Common myeloid progenitor, CD34-positive (primary cell): ENCODE results near the gene ENTPD8.
A peak's percentile ranks its signal among the peaks of the same experiment; 100 is the strongest.

Experiments used
- CTCF ChIA-PET: fragments of 350-600 bp; sonication (Branson Sonifier 250); formaldehyde crosslinking; loops from one replicate; lab custom pipeline; 2021; ENCODE audit warnings: antibody characterized with exemption; lab: Charles Lee
- POLR2A ChIA-PET: fragments of 350-600 bp; sonication (Branson Sonifier 250); formaldehyde crosslinking; loops from one replicate; lab custom pipeline; 2021; ENCODE audit warnings: antibody characterized with exemption; lab: Charles Lee
- DNase-seq, 3 donors: peaks; one replicate each; pipeline versions ENCODE4 v3.0.0 to v3.0.0-alpha.2; 2013
- H3K27ac ChIP-seq, 2 experiments: 1 replicate in 1 of 2; 2 replicates in 1 of 2; pipeline ENCODE4 v1.7.0; 2013; ENCODE audit warnings: inconsistent platforms in 2 of 2, low read length in 2 of 2, mild to moderate bottlenecking in 2 of 2, low read depth in 1 of 2, moderate library complexity in 1 of 2; ENCODE audit not compliant: severe bottlenecking in 2 of 2, insufficient read depth in 1 of 2, poor library complexity in 1 of 2
- H3K27me3 ChIP-seq, 5 experiments: replicated peaks in 2 of 5; 1 replicate in 3 of 5; 2 replicates in 2 of 5; pipeline versions ENCODE4 v1.6.1 to v1.7.0; 2013; ENCODE audit warnings: low read length in 4 of 5, mild to moderate bottlenecking in 2 of 5, moderate library complexity in 2 of 5, inconsistent platforms in 1 of 5; ENCODE audit not compliant: insufficient read depth in 5 of 5, control insufficient read depth in 4 of 5
- H3K36me3 ChIP-seq, 4 experiments: 1 replicate in 2 of 4; 2 replicates in 2 of 4; pipeline versions ENCODE4 v1.6.1 to v1.7.0; 2013; ENCODE audit warnings: low read length in 3 of 4, control low read depth in 1 of 4, mild to moderate bottlenecking in 1 of 4; ENCODE audit not compliant: control insufficient read depth in 4 of 4, insufficient read depth in 4 of 4
- H3K4me1 ChIP-seq, 4 experiments: 1 replicate in 3 of 4; 2 replicates in 1 of 4; pipeline versions ENCODE4 v1.6.1 to v1.7.1; 2013; ENCODE audit warnings: low read length in 3 of 4, mild to moderate bottlenecking in 3 of 4, control low read depth in 1 of 4, inconsistent platforms in 1 of 4, moderate library complexity in 1 of 4; ENCODE audit not compliant: control insufficient read depth in 4 of 4, insufficient read depth in 4 of 4; ENCODE audit errors: control extremely low read depth in 1 of 4
- H3K4me3 ChIP-seq, 7 experiments: 1 replicate in 4 of 7; 2 replicates in 3 of 7; pipeline versions ENCODE4 v1.5.1 to v1.7.0; 2013; ENCODE audit warnings: mild to moderate bottlenecking in 7 of 7, low read length in 6 of 7, moderate library complexity in 6 of 7, inconsistent platforms in 2 of 7, low read depth in 2 of 7, control low read depth in 1 of 7; ENCODE audit not compliant: insufficient read depth in 4 of 7, control insufficient read depth in 1 of 7; ENCODE audit errors: extremely low read depth in 1 of 7
- H3K9me3 ChIP-seq, 5 experiments: 1 replicate in 4 of 5; 2 replicates in 1 of 5; pipeline versions ENCODE4 v1.6.1 to v1.7.1; 2013; ENCODE audit warnings: low read length in 4 of 5, mild to moderate bottlenecking in 2 of 5, inconsistent platforms in 1 of 5, low read depth in 1 of 5, moderate library complexity in 1 of 5; ENCODE audit not compliant: control insufficient read depth in 4 of 5, insufficient read depth in 2 of 5; ENCODE audit errors: control extremely low read depth in 1 of 5
- WGBS: methylation state at CpG from one replicate; pipeline ENCODE4 v1.1.5; 2013; ENCODE audit not compliant: insufficient coverage; 5-methylcytosine and 5-hydroxymethylcytosine counted together

ENTPD8 gene

DNA sequence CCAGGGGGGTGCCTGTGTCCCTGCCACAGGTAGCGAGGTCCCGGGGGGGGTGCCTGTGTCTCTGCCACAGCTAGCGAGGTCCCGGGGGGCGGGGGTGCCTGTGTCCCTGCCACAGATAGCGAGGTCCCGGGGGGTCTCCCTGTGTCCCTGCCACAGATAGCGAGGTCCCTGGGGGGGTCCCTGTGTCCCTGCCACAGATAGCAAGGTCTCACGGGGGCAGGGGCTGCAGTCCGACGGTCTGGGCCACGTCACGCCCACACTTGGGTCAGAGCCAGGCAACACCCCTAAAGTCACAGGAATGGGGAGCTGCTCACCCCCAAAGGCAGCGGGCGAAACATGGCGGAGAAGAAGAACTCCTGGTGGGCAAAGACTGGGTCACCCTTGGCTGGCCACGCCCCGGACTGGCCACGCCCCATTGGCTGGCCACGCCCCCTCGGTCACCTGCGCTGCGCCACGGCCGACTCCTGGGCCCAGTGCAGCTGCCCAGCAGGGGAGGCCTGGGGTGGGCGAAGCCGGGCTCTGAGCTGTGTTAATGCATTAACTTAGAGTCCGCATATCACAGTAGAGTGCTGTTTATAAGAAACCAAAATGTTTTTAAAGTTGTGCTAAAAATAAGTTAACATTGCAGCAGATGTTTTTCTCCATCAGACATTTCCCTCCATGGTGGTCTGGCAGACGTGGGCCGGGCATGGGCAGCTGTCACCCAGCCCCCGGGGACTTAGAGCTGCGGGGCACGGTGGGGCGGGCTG lies 11.0 kb downstream of the ENTPD8 start:
- Histone ChIP-seq H3K36me3 (peaks cover 0 to 2% (median 0%) of the 10 kb centered on the region in 4 experiments), H3K4me3 (no peak overlapping the region), H3K27me3 (no peaks in the 10 kb centered on the region), H3K27ac (peak overlapping the region in 1 of 2 experiments; percentile 34), H3K9me3 (no peaks in the 10 kb centered on the region), H3K4me1 (peaks cover 0 to 23% (median 13%) of the 10 kb centered on the region in 4 experiments)
- CTCF ChIA-PET, result interaction anchor here (1.2 to 1.9 kb wide), 3 partner anchors 14 to 16 kb away, joined by 3 to 5 read pairs (median 3); no protein-coding TSS in a partner anchor
- 86% methylated on average over 25 of the region's 34 CpGs for WGBS
- POLR2A ChIA-PET, result no interaction called here
- no peak for DNase-seq

DNA sequence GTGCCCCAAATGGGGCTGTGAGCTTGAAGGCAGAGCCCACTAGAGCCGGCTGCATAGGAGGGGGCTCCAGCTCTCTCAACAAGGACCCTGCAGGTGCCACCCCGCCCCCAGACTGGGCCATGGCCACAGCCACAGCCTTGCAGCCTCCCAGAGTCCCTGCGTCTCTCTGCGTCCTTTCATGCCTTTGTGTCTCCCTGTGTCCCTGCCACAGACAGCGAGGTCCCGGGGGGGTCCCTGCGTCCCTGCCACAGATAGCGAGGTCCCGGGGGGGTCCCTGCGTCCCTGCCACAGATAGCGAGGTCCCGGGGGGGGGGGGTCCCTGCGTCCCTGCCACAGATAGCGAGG lies 11.6 kb downstream of the ENTPD8 start:
- CTCF ChIA-PET, result interaction anchor here (1.3 kb wide), 1 partner anchor 13 kb away, joined by 3 read pairs; no protein-coding TSS in a partner anchor
- 97% methylated on average over 11 of the region's 14 CpGs for WGBS
- H3K4me3 ChIP-seq, result no peak overlapping the region

DNA sequence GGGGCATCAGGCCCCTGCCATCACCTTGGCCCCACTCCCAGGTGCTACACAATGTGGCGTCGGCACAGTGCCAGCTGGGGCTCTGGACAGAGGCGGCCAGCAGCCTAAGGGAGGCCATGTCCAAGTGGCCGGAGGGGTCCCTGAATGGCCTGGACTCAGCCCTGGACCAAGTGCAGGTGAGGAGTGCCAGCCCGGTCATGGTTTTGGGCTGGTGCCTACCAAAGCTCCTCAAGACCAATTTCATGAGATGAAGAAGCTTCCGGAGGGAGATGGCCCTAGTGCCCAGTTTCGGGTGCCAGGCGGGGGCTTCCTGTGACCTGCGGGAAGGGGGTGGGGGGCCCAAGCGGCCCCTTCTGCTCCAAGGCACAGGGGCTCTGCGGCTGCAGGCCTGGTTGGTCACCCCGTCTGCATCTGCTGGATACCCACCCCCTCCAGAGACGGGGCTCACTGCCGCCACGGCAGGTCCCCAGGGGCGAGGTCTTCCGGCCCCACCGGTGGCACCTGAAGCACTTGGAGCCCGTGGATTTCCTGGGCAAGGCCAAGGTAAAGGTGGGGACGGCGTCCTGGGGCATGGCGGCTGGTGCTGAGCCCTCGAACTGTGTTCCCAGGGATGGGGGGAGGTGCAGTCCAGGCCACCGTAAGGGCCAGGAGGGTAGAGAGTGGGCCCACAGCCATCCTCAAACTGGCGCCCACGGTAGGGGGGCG lies 12.2 kb downstream of the ENTPD8 start:
- Histone ChIP-seq H3K4me3 (no peak overlapping the region), H3K27ac (no peak overlapping the region), H3K27me3 (no peaks in the 10 kb centered on the region), H3K9me3 (no peaks in the 10 kb centered on the region), H3K36me3 (peaks cover 0 to 2% (median 0%) of the 10 kb centered on the region in 4 experiments), H3K4me1 (peaks cover 0 to 14% (median 8%) of the 10 kb centered on the region in 4 experiments)
- WGBS, result 92% methylated on average over 27 of the region's 27 CpGs
- ChIA-PET CTCF (interaction anchor here (1.3 kb wide), 1 partner anchor 13 kb away, joined by 3 read pairs; no protein-coding TSS in a partner anchor), POLR2A (no interaction called here)
- no peak for DNase-seq

More for the DNA sequence above, 11.6 kb downstream of the ENTPD8 start:
- POLR2A ChIA-PET, result no interaction called here
- no peaks in the 10 kb centered on the region for H3K9me3 ChIP-seq
- peaks cover 0 to 17% (median 10%) of the 10 kb centered on the region in 4 experiments for H3K4me1 ChIP-seq
- no peak overlapping the region for H3K27ac ChIP-seq
- no peak for DNase-seq
- peaks cover 0 to 2% (median 0%) of the 10 kb centered on the region in 4 experiments for H3K36me3 ChIP-seq
- H3K27me3 ChIP-seq, result no peaks in the 10 kb centered on the region

DNA sequence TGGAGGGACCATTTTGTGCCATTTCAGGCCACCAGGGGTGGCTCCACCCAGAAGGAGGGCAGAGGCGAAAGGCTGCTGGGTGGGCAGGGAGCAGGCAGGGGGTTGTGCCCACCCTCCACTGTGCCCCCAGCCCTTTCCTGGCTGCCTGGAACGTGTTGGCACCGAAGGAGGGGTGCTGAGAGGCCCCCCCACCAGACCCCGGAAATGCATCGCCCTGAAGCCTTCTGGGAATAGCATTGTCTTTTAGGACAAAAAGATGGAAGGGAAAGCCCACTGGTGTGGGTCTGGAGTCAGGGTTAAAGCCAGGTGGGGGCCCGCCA lies 12.9 kb downstream of the ENTPD8 start:
- Histone ChIP-seq H3K27ac (no peak overlapping the region), H3K27me3 (no peaks in the 10 kb centered on the region), H3K4me1 (peaks cover 0 to 13% (median 11%) of the 10 kb centered on the region in 4 experiments), H3K9me3 (no peaks in the 10 kb centered on the region), H3K4me3 (no peak overlapping the region), H3K36me3 (peaks cover 0 to 2% (median 0%) of the 10 kb centered on the region in 4 experiments)
- ChIA-PET CTCF (no interaction called here), POLR2A (no interaction called here)
- DNase-seq, result no peak
- 100% methylated on average over 1 of the region's 6 CpGs for WGBS

DNA sequence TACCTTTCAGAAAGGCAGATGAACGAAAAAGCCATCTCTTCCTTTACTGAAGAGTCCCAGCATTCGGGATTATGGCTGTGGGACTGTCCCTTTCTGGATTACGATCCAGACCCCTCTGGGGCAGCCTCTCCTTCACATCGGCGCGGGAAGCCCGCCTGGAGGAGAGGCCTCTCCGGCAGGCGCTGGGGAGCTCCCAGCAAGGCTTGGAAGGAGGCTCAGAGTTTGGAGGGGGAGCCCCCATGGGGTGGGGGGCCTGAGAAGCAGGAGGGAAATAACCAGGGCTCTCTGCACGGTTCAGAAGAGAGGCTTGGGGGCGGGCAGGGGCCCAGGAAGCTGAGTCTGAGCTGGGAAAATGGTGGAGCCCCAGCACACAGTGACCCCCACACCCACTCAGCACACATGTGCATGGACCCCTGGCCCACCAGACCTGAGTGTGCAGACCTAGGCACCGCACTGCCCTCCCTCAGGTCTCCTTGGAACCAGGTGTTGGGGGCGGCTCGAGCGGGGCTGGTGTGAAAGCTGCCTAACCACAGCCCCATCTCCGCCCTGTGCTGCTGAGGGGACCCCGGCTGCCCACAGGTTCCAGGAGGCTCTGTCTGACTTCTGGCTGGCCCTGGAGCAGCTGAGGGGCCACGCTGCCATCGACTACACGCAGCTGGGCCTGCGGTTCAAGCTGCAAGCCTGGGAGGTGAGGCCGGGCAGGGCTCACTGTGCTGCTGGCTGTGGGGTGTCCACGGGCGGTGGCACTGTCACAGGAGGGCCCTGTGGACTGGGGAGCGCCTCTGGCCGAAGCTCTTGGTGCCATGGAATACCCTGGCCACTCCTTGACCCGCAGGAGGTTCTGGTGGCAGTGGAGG lies 13.5 kb downstream of the ENTPD8 start:
- Histone ChIP-seq H3K27ac (no peak overlapping the region), H3K27me3 (no peaks in the 10 kb centered on the region), H3K4me3 (no peak overlapping the region), H3K36me3 (peaks cover 0 to 2% (median 0%) of the 10 kb centered on the region in 4 experiments), H3K9me3 (no peaks in the 10 kb centered on the region), H3K4me1 (peaks cover 0 to 11% (median 10%) of the 10 kb centered on the region in 4 experiments)
- WGBS, result 99% methylated on average over 20 of the region's 27 CpGs
- no peak for DNase-seq
- ChIA-PET POLR2A (no interaction called here), CTCF (interaction anchor here (1.2 kb wide), 1 partner anchor 16 kb away, joined by 6 read pairs; no protein-coding TSS in a partner anchor)

DNA sequence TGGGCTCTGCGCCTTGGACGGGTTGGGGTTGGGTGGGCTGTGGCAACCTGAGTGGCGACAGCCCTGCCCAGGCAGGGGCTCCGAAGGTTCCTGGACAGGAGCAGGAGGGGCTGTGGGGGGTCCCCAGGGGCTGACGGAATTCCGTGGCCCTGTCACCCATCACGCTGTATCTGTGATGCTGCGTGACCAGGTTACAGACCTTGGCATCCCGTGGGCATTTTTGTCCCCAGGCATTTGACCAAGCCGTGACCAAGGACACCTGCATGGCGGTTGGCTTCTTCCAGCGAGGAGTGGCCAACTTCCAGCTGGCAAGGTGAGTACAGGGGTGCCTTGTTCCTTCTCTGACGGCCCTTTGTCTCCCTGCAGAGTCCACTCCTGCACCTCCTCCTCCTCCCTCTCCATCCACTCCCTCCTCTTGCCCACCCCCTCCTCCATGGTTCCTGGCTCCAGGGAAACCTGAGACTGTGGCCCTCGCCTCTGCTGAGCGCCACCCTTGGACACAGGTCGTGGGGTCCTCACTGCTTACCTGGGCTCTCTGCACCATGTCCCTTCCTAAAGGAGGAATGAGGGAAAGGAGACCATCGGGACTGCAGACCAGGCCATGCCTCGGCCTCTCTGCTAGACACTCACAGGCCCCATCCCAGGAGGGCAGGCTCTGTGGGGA lies 15.0 kb downstream of the ENTPD8 start:
- no peak overlapping the region for H3K4me3 ChIP-seq
- no peaks in the 10 kb centered on the region for H3K27me3 ChIP-seq
- POLR2A ChIA-PET, result no interaction called here
- DNase-seq, result no peak
- CTCF ChIA-PET, result no interaction called here
- peaks cover 13 to 23% (median 21%) of the 10 kb centered on the region in 4 experiments for H3K4me1 ChIP-seq
- 98% methylated on average over 13 of the region's 18 CpGs for WGBS
- H3K27ac ChIP-seq, result no peak overlapping the region
- no peaks in the 10 kb centered on the region for H3K9me3 ChIP-seq
- peaks cover 0 to 2% (median 0%) of the 10 kb centered on the region in 4 experiments for H3K36me3 ChIP-seq
